Measurements from ENCODE around the gene CST4. TPM values are rescaled to one million over a fixed set of nuclear protein-coding genes. Genes with fewer than 3 reads are reported as not detected.

CST4 gene
- total and polyA plus RNA-seq, 7 donors = not detected

DNA sequence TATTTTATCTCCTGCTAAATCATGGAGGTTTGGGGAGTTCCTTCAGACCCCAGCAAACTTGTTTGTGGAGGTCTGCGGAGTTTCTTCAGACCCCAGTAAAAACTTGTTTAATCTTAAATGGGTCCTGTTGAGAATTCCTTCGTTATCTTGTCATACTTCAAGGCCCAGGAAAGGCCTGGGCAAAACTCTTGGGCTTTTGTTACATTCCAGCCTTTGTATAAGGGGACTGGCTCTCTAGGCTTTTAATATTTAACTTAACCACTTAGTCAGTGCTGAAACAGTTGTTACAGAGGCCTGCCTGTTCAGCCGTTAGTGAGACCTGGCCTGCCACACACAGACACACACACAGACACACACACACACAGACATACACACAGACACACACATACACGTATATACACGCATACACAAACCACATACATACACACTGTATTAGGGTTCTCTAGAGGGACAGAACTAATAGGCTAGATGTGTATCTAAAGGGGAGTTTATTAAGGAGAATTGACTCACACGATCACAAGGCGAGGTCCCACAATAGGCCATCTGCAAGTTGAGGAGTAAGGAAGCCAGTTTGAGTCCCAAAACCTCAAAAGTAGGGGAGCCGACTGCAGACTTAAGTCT is 29.7 kb downstream of the CST4 start:
- Histone ChIP-seq H3K27ac (no peak overlapping the region), H3K27me3 (no peaks in the 10 kb centered on the region), H3K4me1 (peaks cover 0 to 34% (median 18%) of the 10 kb centered on the region in 4 donors), H3K4me3 (no peak overlapping the region), H3K9me3 (no peaks in the 10 kb centered on the region), H3K36me3 (no peaks in the 10 kb centered on the region)
- WGBS, 2 donors = 69 to 88% methylated on average over 8 of the region's 8 CpGs
- TF ChIP-seq EP300 (IDR thresholded peaks at IDR 0.05) (no peak), POLR2A (IDR thresholded peaks at IDR 0.05) (no peak), POLR2AphosphoS5 (IDR thresholded peaks at IDR 0.05) (no peak)
- TF ChIP-seq, protein P1, sequence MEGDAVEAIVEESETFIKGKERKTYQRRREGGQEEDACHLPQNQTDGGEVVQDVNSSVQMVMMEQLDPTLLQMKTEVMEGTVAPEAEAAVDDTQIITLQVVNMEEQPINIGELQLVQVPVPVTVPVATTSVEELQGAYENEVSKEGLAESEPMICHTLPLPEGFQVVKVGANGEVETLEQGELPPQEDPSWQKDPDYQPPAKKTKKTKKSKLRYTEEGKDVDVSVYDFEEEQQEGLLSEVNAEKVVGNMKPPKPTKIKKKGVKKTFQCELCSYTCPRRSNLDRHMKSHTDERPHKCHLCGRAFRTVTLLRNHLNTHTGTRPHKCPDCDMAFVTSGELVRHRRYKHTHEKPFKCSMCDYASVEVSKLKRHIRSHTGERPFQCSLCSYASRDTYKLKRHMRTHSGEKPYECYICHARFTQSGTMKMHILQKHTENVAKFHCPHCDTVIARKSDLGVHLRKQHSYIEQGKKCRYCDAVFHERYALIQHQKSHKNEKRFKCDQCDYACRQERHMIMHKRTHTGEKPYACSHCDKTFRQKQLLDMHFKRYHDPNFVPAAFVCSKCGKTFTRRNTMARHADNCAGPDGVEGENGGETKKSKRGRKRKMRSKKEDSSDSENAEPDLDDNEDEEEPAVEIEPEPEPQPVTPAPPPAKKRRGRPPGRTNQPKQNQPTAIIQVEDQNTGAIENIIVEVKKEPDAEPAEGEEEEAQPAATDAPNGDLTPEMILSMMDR (IDR thresholded peaks at IDR 0.05) = no peak
- intact Hi-C loops (cut with DNase I) = no loop called here
- DNase-seq = no peak

- Histone ChIP-seq H3K4me1 (peaks cover 0 to 39% (median 20%) of the 10 kb centered on the region in 4 donors), H3K4me3 (no peak overlapping the region), H3K36me3 (no peaks in the 10 kb centered on the region), H3K27me3 (no peaks in the 10 kb centered on the region), H3K27ac (no peak overlapping the region), H3K9me3 (no peaks in the 10 kb centered on the region)
- intact Hi-C loops (cut with DNase I) = no loop called here
- WGBS, 2 donors = 70 to 80% methylated on average over 2 of the region's 2 CpGs
- no peak for DNase-seq
- TF ChIP-seq POLR2AphosphoS5 (IDR thresholded peaks at IDR 0.05) = no peak
- no peak for TF ChIP-seq EP300 (IDR thresholded peaks at IDR 0.05)
- TF ChIP-seq, protein P1 (IDR thresholded peaks at IDR 0.05) = no peak
- no peak for TF ChIP-seq POLR2A (IDR thresholded peaks at IDR 0.05)
These were observed 30.5 kb downstream of the CST4 start for GRCh38 chr20:23658336-23658735.

GRCh38 chr20:23657202-23657601 is 31.6 kb downstream of the CST4 start:
- Histone ChIP-seq H3K27ac (no peak overlapping the region), H3K36me3 (no peaks in the 10 kb centered on the region), H3K9me3 (no peaks in the 10 kb centered on the region), H3K4me1 (peaks cover 0 to 39% (median 20%) of the 10 kb centered on the region in 4 donors), H3K4me3 (no peak overlapping the region), H3K27me3 (no peaks in the 10 kb centered on the region)
- no peak for DNase-seq
- 82 to 83% methylated on average over 8 of the region's 8 CpGs for WGBS, 2 donors
- intact Hi-C loops (cut with DNase I) = no loop called here
- TF ChIP-seq EP300 (IDR thresholded peaks at IDR 0.05) (no peak), POLR2AphosphoS5 (IDR thresholded peaks at IDR 0.05) (no peak), POLR2A (IDR thresholded peaks at IDR 0.05) (no peak)
- TF ChIP-seq, protein P1 (IDR thresholded peaks at IDR 0.05) = no peak

DNA sequence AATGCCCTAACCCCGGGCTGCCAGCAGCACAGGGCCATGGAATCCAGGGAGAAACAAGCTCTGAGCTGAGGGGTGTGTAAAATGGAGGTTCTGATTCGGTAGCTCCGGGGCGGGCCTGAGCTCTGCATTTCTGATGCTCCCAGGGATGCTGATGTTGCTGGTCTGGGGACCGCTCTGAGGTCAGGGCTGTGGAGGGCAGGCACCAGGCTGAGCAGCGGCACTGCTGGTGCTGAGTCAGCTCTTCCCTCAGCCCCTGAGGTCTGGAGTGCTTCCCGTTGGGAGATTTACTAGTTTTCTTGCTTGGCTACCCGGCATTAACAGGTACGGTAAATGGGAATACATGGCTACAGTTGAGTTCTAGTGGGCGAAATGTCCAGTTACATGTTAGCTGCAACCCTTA is 32.5 kb downstream of the CST4 start:
- Histone ChIP-seq H3K27ac (peak overlapping the region; percentile 64 to 76 (median 74)), H3K9me3 (no peaks in the 10 kb centered on the region), H3K4me1 (peaks cover 0 to 39% (median 20%) of the 10 kb centered on the region in 4 donors), H3K36me3 (no peaks in the 10 kb centered on the region), H3K27me3 (no peaks in the 10 kb centered on the region), H3K4me3 (peak overlapping the region in 1 of 4 donors; percentile 16)
- no peak for DNase-seq
- TF ChIP-seq POLR2AphosphoS5 (IDR thresholded peaks at IDR 0.05) (no peak), POLR2A (IDR thresholded peaks at IDR 0.05) (no peak), EP300 (IDR thresholded peaks at IDR 0.05) (no peak)
- TF ChIP-seq, protein P1 (IDR thresholded peaks at IDR 0.05) = no peak
- intact Hi-C loops (cut with DNase I) = no loop called here
- 81 to 88% methylated on average over 10 of the region's 10 CpGs for WGBS, 2 donors

Measured in sigmoid colon (tissue), 7 donors.